GM12891 (cell line): ENCODE measurements around the gene SHROOM4.

Experiments used
- POLR2A ChIP-seq: IDR thresholded peaks from 2 replicates; pipeline ENCODE4 v1.6.1; 2011; ENCODE audit warnings: low read depth, low read length, control low read depth
- POLR2AphosphoS5 ChIP-seq: IDR thresholded peaks from 2 replicates; pipeline ENCODE4 v1.6.1; 2011; ENCODE audit warnings: low read depth, low read length, control low read depth
- TAF1 ChIP-seq: IDR thresholded peaks from 2 replicates; pipeline ENCODE4 v1.6.1; 2011; ENCODE audit warnings: low read depth, low read length, control low read depth

DNA sequence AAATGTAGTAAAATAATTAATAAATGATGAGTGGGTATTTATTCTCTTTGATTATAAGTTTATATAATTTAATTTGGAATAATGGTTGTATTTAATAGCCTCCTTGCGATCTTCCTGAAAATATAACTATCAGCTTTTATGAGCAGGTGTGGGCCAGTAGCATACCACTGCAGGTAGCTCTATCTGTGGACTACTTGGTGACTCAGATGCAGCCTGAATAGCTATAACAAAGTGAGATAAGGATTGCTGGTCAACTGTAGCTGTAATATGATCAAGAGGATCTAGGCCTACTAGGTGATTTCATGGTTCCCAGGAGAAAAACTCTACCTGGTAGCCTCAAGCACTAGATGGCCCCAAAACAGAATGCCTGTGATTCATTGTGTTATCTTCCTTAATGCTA, 49.5 kb upstream of the SHROOM4 start:
- TF ChIP-seq POLR2AphosphoS5 (no peak), POLR2A (no peak), TAF1 (no peak)
